H1 (cell line): ENCODE results near the gene ZDHHC8. TPM values are rescaled to one million over a fixed set of nuclear protein-coding genes. Genes with fewer than 3 reads are reported as not detected.

Experiments
- CTCF ChIA-PET: fragments of 300-600 bp; sonication (Branson Sonifier 250); formaldehyde crosslinking; loops from one replicate; lab custom pipeline; 2021; ENCODE audit not compliant: partially characterized antibody; lab: Charles Lee
- POLR2A ChIA-PET: fragments of 300-600 bp; sonication (Branson Sonifier 250); formaldehyde crosslinking; loops from one replicate; lab custom pipeline; 2021; ENCODE audit warnings: inconsistent platforms; ENCODE audit not compliant: partially characterized antibody; lab: Charles Lee
- DNase-seq, 2 experiments: peaks; one replicate each; pipeline versions ENCODE4 v3.0.0 to v3.0.0-alpha.2; 2010 to 2022; ENCODE audit warnings: low spot score in 2 of 2, low read depth in 1 of 2, mixed read lengths in 1 of 2
- FAIRE-seq: peaks from 2 replicates; lab custom pipeline; 2011; peaks lifted over from hg19 to GRCh38; lab: Jason Lieb, UNC
- H2AFZ ChIP-seq: 2 replicates; pipeline ENCODE4 v1.8.1; 2012; ENCODE audit warnings: low read length, inconsistent platforms
- H2AK5ac ChIP-seq: 2 replicates; pipeline ENCODE4 v1.6.1; 2013; ENCODE audit warnings: low read depth, low read length
- H2BK120ac ChIP-seq: replicated peaks from 2 replicates; pipeline ENCODE3; 2013; ENCODE audit warnings: low read depth, low read length, inconsistent platforms
- H2BK12ac ChIP-seq: 2 replicates; pipeline ENCODE4 v1.6.1; 2013; ENCODE audit warnings: low read depth, low read length
- H2BK15ac ChIP-seq: 2 replicates; pipeline ENCODE4 v1.6.1; 2013; ENCODE audit warnings: low read length
- H2BK20ac ChIP-seq: 2 replicates; pipeline ENCODE4 v1.6.1; 2013; ENCODE audit warnings: low read length
- H2BK5ac ChIP-seq: 2 replicates; pipeline ENCODE4 v1.6.1; 2013; ENCODE audit warnings: low read depth, low read length
- H3K14ac ChIP-seq: 2 replicates; pipeline ENCODE4 v1.6.1; 2013; ENCODE audit warnings: inconsistent platforms; ENCODE audit not compliant: insufficient read length
- H3K18ac ChIP-seq: 2 replicates; pipeline ENCODE4 v1.6.1; 2013; ENCODE audit warnings: low read length; ENCODE audit errors: extremely low read depth
- H3K23ac ChIP-seq: 2 replicates; pipeline ENCODE4 v1.6.1; 2013; ENCODE audit warnings: inconsistent platforms; ENCODE audit not compliant: insufficient read length
- H3K23me2 ChIP-seq: 2 replicates; pipeline ENCODE4 v1.6.1; 2013; ENCODE audit warnings: low read depth, low read length
- H3K27ac ChIP-seq: 2 replicates; pipeline ENCODE4 v1.6.1; 2011; ENCODE audit warnings: low read depth, low read length, inconsistent platforms
- H3K27me3 ChIP-seq, 4 experiments: replicated peaks in 1 of 4; 1 replicate in 1 of 4; 2 replicates in 3 of 4; pipeline versions ENCODE4 v1.6.1 to v1.8.1; 2011 to 2013; ENCODE audit warnings: low read length in 3 of 4, mild to moderate bottlenecking in 3 of 4, inconsistent platforms in 2 of 4, mixed read lengths in 2 of 4, moderate library complexity in 1 of 4; ENCODE audit not compliant: control insufficient read depth in 3 of 4, insufficient read depth in 3 of 4; ENCODE audit errors: extremely low read depth in 1 of 4
- H3K36me3 ChIP-seq, 4 experiments: 2 replicates each; pipeline versions ENCODE4 v1.6.1 to v1.8.1; 2011 to 2013; ENCODE audit warnings: mild to moderate bottlenecking in 4 of 4, low read length in 3 of 4, moderate library complexity in 2 of 4, control low read depth in 1 of 4, inconsistent platforms in 1 of 4; ENCODE audit not compliant: insufficient read depth in 4 of 4, control insufficient read depth in 2 of 4
- H3K4ac ChIP-seq: replicated peaks from 2 replicates; pipeline ENCODE3; 2013; ENCODE audit warnings: low read length, low read depth, mixed read lengths, inconsistent platforms; ENCODE audit not compliant: insufficient read length
- H3K4me1 ChIP-seq, 4 experiments: replicated peaks in 1 of 4; 1 replicate in 1 of 4; 2 replicates in 3 of 4; pipeline versions ENCODE4 v1.6.1 to v1.8.1; 2011 to 2013; ENCODE audit warnings: low read length in 3 of 4, inconsistent platforms in 2 of 4, mixed read lengths in 1 of 4; ENCODE audit not compliant: insufficient read depth in 4 of 4, control insufficient read depth in 3 of 4
- H3K4me2 ChIP-seq, 2 experiments: 2 replicates each; pipeline versions ENCODE4 v1.6.1 to v1.8.1; 2011 to 2013; ENCODE audit warnings: low read depth in 2 of 2, low read length in 2 of 2, control low read depth in 1 of 2, inconsistent platforms in 1 of 2, mild to moderate bottlenecking in 1 of 2; ENCODE audit not compliant: insufficient read depth in 1 of 2
- H3K4me3 ChIP-seq, 4 experiments: fragments of 200-600, 300-600 bp in 1 of 4; sonication (generic), shearing (Covaris generic), sonication (Bioruptor Twin) in 1 of 4; 2 replicates each; pipeline versions ENCODE4 v1.5.1 to v1.8.1; 2011 to 2016; ENCODE audit warnings: low read length in 4 of 4, low read depth in 3 of 4, control low read depth in 2 of 4, inconsistent platforms in 2 of 4, mild to moderate bottlenecking in 2 of 4, mixed read lengths in 1 of 4, moderate library complexity in 1 of 4; ENCODE audit not compliant: insufficient read depth in 2 of 4; ENCODE audit errors: extremely low read depth in 1 of 4
- H3K56ac ChIP-seq: replicated peaks from 2 replicates; pipeline ENCODE3; 2013; ENCODE audit warnings: low read depth, mild to moderate bottlenecking, mixed read lengths, low read length, inconsistent platforms; ENCODE audit not compliant: insufficient read length
- H3K79me1 ChIP-seq: 2 replicates; pipeline ENCODE4 v1.6.1; 2013; ENCODE audit warnings: low read depth, low read length, control low read depth
- H3K79me2 ChIP-seq, 2 experiments: 2 replicates each; pipeline versions ENCODE4 v1.6.1 to v1.8.1; 2012 to 2013; ENCODE audit warnings: low read length in 2 of 2, mild to moderate bottlenecking in 2 of 2, inconsistent platforms in 1 of 2; ENCODE audit not compliant: insufficient read depth in 2 of 2, control insufficient read depth in 1 of 2
- H3K9ac ChIP-seq, 4 experiments: replicated peaks in 1 of 4; 1 replicate in 1 of 4; 2 replicates in 3 of 4; pipeline versions ENCODE4 v1.6.1 to v1.8.1; 2011 to 2013; ENCODE audit warnings: low read depth in 3 of 4, low read length in 3 of 4, control low read depth in 2 of 4, mild to moderate bottlenecking in 2 of 4, moderate library complexity in 2 of 4, inconsistent platforms in 1 of 4; ENCODE audit errors: extremely low read depth in 1 of 4
- H3K9me3 ChIP-seq, 2 experiments: 2 replicates each; pipeline versions ENCODE4 v1.6.1 to v1.8.1; 2012 to 2013; ENCODE audit warnings: mild to moderate bottlenecking in 2 of 2, moderate library complexity in 2 of 2, control low read depth in 1 of 2, inconsistent platforms in 1 of 2, low read depth in 1 of 2, low read length in 1 of 2, mixed read lengths in 1 of 2; ENCODE audit not compliant: insufficient read depth in 2 of 2
- H4K20me1 ChIP-seq, 2 experiments: replicated peaks in 1 of 2; 2 replicates each; pipeline versions ENCODE3 to v1.8.1; 2011 to 2013; ENCODE audit warnings: inconsistent platforms in 2 of 2, low read length in 2 of 2, mild to moderate bottlenecking in 1 of 2; ENCODE audit not compliant: insufficient read depth in 2 of 2, control insufficient read depth in 1 of 2
- H4K5ac ChIP-seq: 2 replicates; pipeline ENCODE4 v1.6.1; 2013; ENCODE audit warnings: low read length, low read depth, mixed read lengths, inconsistent platforms; ENCODE audit not compliant: insufficient read length
- H4K8ac ChIP-seq: 2 replicates; pipeline ENCODE4 v1.8.0; 2013; ENCODE audit warnings: mild to moderate bottlenecking, moderate library complexity, low read length, inconsistent platforms; ENCODE audit not compliant: insufficient read depth; ENCODE audit errors: extremely low read depth
- H4K91ac ChIP-seq: replicated peaks from 2 replicates; pipeline ENCODE3; 2013; ENCODE audit warnings: low read length, mixed read lengths, inconsistent platforms; ENCODE audit not compliant: insufficient read length
- CEBPB ChIP-seq: IDR thresholded peaks from 2 replicates; pipeline ENCODE4 v1.6.1; 2012; ENCODE audit warnings: low read depth, low read length
- CTBP2 ChIP-seq: IDR thresholded peaks from 2 replicates; pipeline ENCODE4 v1.7.0; 2011; ENCODE audit warnings: borderline replicate concordance, mild to moderate bottlenecking, moderate library complexity, mixed read lengths, low read length; ENCODE audit not compliant: insufficient read depth, insufficient read length
- KDM4A ChIP-seq: IDR thresholded peaks from one replicate; pipeline ENCODE4 v1.7.1; 2012; ENCODE audit warnings: low read depth, mild to moderate bottlenecking, moderate library complexity, low read length, inconsistent platforms; ENCODE audit not compliant: severe bottlenecking
- MAFK ChIP-seq: IDR thresholded peaks from 2 replicates; pipeline ENCODE4 v1.6.1; 2012; ENCODE audit warnings: low read depth, mild to moderate bottlenecking, improper control_type of control experiment, low read length
- NRF1 ChIP-seq: IDR thresholded peaks from 2 replicates; pipeline ENCODE4 v1.6.1; 2011; ENCODE audit warnings: mild to moderate bottlenecking, low read depth, low read length, improper control_type of control experiment
- PHF8 ChIP-seq: fragments of 200-600 bp; sonication (generic); conservative IDR thresholded peaks from 2 replicates; pipeline ENCODE4 v1.7.1; 2012; ENCODE audit warnings: low read depth, mild to moderate bottlenecking, inconsistent platforms, low read length, moderate library complexity
- RFX5 ChIP-seq: IDR thresholded peaks from 2 replicates; pipeline ENCODE4 v1.6.1; 2011; ENCODE audit warnings: low read depth, low read length, improper control_type of control experiment, borderline replicate concordance
- RXRA ChIP-seq: IDR thresholded peaks from 2 replicates; pipeline ENCODE4 v1.6.1; 2011; ENCODE audit warnings: low read depth, mild to moderate bottlenecking, low read length, moderate library complexity; ENCODE audit not compliant: insufficient read depth
- SIX5 ChIP-seq: IDR thresholded peaks from 2 replicates; pipeline ENCODE4 v1.6.1; 2011; ENCODE audit warnings: mild to moderate bottlenecking, low read depth, low read length
- SUZ12 ChIP-seq: fragments of 200-600 bp; sonication (generic); IDR thresholded peaks from 2 replicates; pipeline ENCODE4 v1.6.1; 2012; ENCODE audit warnings: mild to moderate bottlenecking, inconsistent platforms, low read length, moderate library complexity, mixed read lengths
- WGBS, 2 experiments: shearing (Covaris generic) in 1 of 2; methylation state at CpG; one replicate each; pipeline versions ENCODE4 v1.1.6 to v1.1.7; 2013 to 2015; ENCODE audit warnings: low lambda C conversion rate in 2 of 2, mixed read lengths in 2 of 2, inconsistent platforms in 1 of 2, low coverage in 1 of 2, missing lambda C conversion rate in 1 of 2; ENCODE audit not compliant: insufficient replicate concordance in 2 of 2, insufficient coverage in 1 of 2, insufficient read length in 1 of 2; ENCODE audit errors: extremely low coverage in 1 of 2, missing lambda C conversion rate in 1 of 2; 5-methylcytosine and 5-hydroxymethylcytosine counted together
- polyA plus RNA-seq, 7 experiments: library from polyadenylated mRNA; depleted of rRNA in 3 of 7; stranded (reverse) in 5 of 7; unstranded in 2 of 7; fragments of >200 nt in 5 of 7; fragments of 200-250 nt in 2 of 7; gene quantifications; 1 replicate in 5 of 7; 2 replicates in 1 of 7; 4 replicates in 1 of 7; pipeline versions ENCODE4 v1.2.1 to v1.2.3, GENCODE V29; 2011 to 2013; ENCODE audit warnings: missing spikeins in 2 of 7, mixed read lengths in 2 of 7
- total RNA-seq: library from RNA; stranded (reverse); fragmentation: NEBNext Ultra II Directional; extraction: Animal tissue kit (Norgen Biotek cat#: 25700); gene quantifications from 2 replicates; pipeline ENCODE4 v1.2.1, GENCODE V29; 2021
- TF ChIP-seq, protein P1 (sequence below): IDR thresholded peaks from 2 replicates; pipeline ENCODE4 v1.6.1; 2012; ENCODE audit warnings: inconsistent platforms
- TF ChIP-seq, protein P2 (sequence below), 3 experiments: IDR thresholded peaks; 1 replicate in 2 of 3; 2 replicates in 1 of 3; pipeline versions ENCODE4 v1.5.1 to v1.6.1; 2011; ENCODE audit warnings: low read length in 3 of 3, mild to moderate bottlenecking in 3 of 3, inconsistent platforms in 2 of 3, low read depth in 1 of 3, moderate library complexity in 1 of 3; ENCODE audit not compliant: insufficient read depth in 1 of 3; ENCODE audit errors: control extremely low read depth in 1 of 3

ZDHHC8 gene
- total and polyA plus RNA-seq, 2 of the 8 experiments (the other 6 are each of a cell fraction or from before 2014, with no cell fraction given), result 18.6 to 65.6 TPM

DNA sequence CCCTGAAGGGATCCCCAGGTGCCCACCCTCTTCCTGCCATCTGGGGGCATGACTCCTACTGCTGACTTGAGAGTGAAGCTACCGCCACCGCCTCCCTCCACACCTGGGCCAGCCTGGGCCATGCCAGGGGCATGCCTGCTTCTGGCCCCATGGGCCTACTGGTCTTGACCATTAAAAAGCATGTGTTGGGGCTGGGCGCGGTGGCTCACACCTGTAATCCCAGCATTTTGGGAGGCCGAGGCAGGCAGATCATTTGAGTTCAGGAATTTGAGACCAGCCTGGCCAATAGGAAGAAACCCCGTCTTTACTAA lies 56.9 kb downstream of the ZDHHC8 start:
- POLR2A ChIA-PET, result no interaction called here
- CTCF ChIA-PET, result interaction anchor here (1.0 to 2.2 kb wide), 4 partner anchors 9 to 395 kb away, joined by 3 to 9 read pairs (median 5); no protein-coding TSS in a partner anchor
- Histone ChIP-seq H3K36me3 (no peaks in the 10 kb centered on the region), H4K8ac (no peak overlapping the region; the same call in 1 of the 2 replicates), H3K79me2 (no peaks in the 10 kb centered on the region), H2BK15ac (no peak overlapping the region), H4K20me1 (no peaks in the 10 kb centered on the region), H2AK5ac (no peak overlapping the region), H3K14ac (no peak overlapping the region), H3K23ac (no peak overlapping the region), H4K91ac (no peak overlapping the region), H2BK12ac (no peak overlapping the region), H4K5ac (no peak overlapping the region), H3K56ac (no peak overlapping the region), H3K4ac (no peak overlapping the region), H3K9me3 (no peaks in the 10 kb centered on the region), H3K4me1 (peaks cover 0 to 4% (median 2%) of the 10 kb centered on the region in 4 experiments; a peak in 2 of 7 replicates), H3K9ac (no peak overlapping the region), H2BK5ac (no peak overlapping the region), H3K27ac (no peak overlapping the region), H3K79me1 (no peaks in the 10 kb centered on the region), H3K4me2 (no peak overlapping the region), H3K18ac (no peak overlapping the region), H3K23me2 (no peaks in the 10 kb centered on the region), H2AFZ (no peak overlapping the region), H3K27me3 (no peaks in the 10 kb centered on the region), H2BK120ac (no peak overlapping the region), H3K4me3 (no peak overlapping the region), H2BK20ac (no peak overlapping the region)
- TF ChIP-seq CTBP2, result no peak
- no peak for TF ChIP-seq MAFK
- TF ChIP-seq CEBPB, result no peak
- TF ChIP-seq, protein P1, sequence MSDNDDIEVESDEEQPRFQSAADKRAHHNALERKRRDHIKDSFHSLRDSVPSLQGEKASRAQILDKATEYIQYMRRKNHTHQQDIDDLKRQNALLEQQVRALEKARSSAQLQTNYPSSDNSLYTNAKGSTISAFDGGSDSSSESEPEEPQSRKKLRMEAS, result no peak
- TF ChIP-seq KDM4A, result no peak
- no peak for TF ChIP-seq SUZ12
- no peak for TF ChIP-seq RFX5
- TF ChIP-seq RXRA, result no peak
- TF ChIP-seq, protein P2, sequence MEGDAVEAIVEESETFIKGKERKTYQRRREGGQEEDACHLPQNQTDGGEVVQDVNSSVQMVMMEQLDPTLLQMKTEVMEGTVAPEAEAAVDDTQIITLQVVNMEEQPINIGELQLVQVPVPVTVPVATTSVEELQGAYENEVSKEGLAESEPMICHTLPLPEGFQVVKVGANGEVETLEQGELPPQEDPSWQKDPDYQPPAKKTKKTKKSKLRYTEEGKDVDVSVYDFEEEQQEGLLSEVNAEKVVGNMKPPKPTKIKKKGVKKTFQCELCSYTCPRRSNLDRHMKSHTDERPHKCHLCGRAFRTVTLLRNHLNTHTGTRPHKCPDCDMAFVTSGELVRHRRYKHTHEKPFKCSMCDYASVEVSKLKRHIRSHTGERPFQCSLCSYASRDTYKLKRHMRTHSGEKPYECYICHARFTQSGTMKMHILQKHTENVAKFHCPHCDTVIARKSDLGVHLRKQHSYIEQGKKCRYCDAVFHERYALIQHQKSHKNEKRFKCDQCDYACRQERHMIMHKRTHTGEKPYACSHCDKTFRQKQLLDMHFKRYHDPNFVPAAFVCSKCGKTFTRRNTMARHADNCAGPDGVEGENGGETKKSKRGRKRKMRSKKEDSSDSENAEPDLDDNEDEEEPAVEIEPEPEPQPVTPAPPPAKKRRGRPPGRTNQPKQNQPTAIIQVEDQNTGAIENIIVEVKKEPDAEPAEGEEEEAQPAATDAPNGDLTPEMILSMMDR (IDR thresholded peaks at IDR 0.05; ENCODE audit: control extremely low read depth in 1 of 3, insufficient read depth in 1 of 3, low read depth in 1 of 3, low read length in 3 of 3), result no peak
- TF ChIP-seq PHF8, result no peak
- no peak for TF ChIP-seq SIX5
- TF ChIP-seq NRF1, result no peak
- FAIRE-seq, result no peak
- DNase-seq, result no peak
- WGBS, 2 experiments, result 83% methylated on average over 6 of the region's 6 CpGs; no CpG with 5 or more reads in 1 of the 2 experiments
